ENCODE data around the gene THOC5. TPM values are rescaled to one million over a fixed set of nuclear protein-coding genes. Genes with fewer than 3 reads are reported as not detected.

Gene THOC5
- total and polyA plus RNA-seq, 12 donors, result 13.2 to 42.4 (median 27.7) TPM

GRCh38 chr22:29520851-29521250 is 32.7 kb downstream of the THOC5 start:
- Histone ChIP-seq H3K9me3 (replicated peaks in 1 of 3) (no peaks in the 10 kb centered on the region), H3K4me1 (replicated peaks in 1 of 2) (peaks cover 12 to 19% of the 10 kb centered on the region in 2 donors), H3K27me3 (no peaks in the 10 kb centered on the region), H3K36me3 (replicated peaks in 1 of 2) (peaks cover 0 to 82% of the 10 kb centered on the region in 2 donors), H3K4me3 (no peak overlapping the region), H3K27ac (peak overlapping the region; percentile 34 to 80 (median 53))
- intact Hi-C loops (cut with DNase I), result loop anchor here (10.0 kb wide), 1 partner anchor 126 kb away; no protein-coding TSS in a partner anchor
- 45 to 51% (median 47%) methylated on average over 4 of the region's 4 CpGs for WGBS, 4 donors
- peak; percentile 45 to 75 (median 64) for DNase-seq
- TF ChIP-seq POLR2A (IDR thresholded peaks at IDR 0.05) (peak in 1 of 2 donors; percentile 62), CTCF (IDR thresholded peaks at IDR 0.05) (no peak)

- H3K27me3 ChIP-seq, result no peaks in the 10 kb centered on the region
- H3K9me3 ChIP-seq (replicated peaks in 1 of 3), result no peaks in the 10 kb centered on the region
- 94 to 100% (median 100%) methylated on average over 1 of the region's 1 CpG for WGBS, 4 donors
- intact Hi-C loops (cut with DNase I), result loop anchor here (10.0 kb wide), 1 partner anchor 125 kb away; no protein-coding TSS in a partner anchor
- no peak overlapping the region for H3K4me3 ChIP-seq
- no peak for TF ChIP-seq POLR2A (IDR thresholded peaks at IDR 0.05)
- TF ChIP-seq CTCF (IDR thresholded peaks at IDR 0.05), result no peak
- H3K4me1 ChIP-seq (replicated peaks in 1 of 2), result peaks cover 12 to 19% of the 10 kb centered on the region in 2 donors
- H3K36me3 ChIP-seq (replicated peaks in 1 of 2), result peaks cover 0 to 82% of the 10 kb centered on the region in 2 donors
- H3K27ac ChIP-seq, result peak overlapping the region in 1 of 5 donors; percentile 53
- no peak for DNase-seq
These were observed 33.6 kb downstream of the THOC5 start for GRCh38 chr22:29519996-29520395.

GRCh38 chr22:29518427-29518826 is 35.1 kb downstream of the THOC5 start:
- no peak for DNase-seq
- Histone ChIP-seq H3K4me3 (no peak overlapping the region), H3K9me3 (replicated peaks in 1 of 3) (no peaks in the 10 kb centered on the region), H3K36me3 (replicated peaks in 1 of 2) (peaks cover 0 to 73% of the 10 kb centered on the region in 2 donors), H3K27me3 (no peaks in the 10 kb centered on the region), H3K4me1 (replicated peaks in 1 of 2) (peaks cover 12 to 19% of the 10 kb centered on the region in 2 donors), H3K27ac (peak overlapping the region in 1 of 5 donors; percentile 59)
- intact Hi-C loops (cut with DNase I), result no loop called here
- WGBS, 4 donors, result 92 to 100% (median 97%) methylated on average over 2 to 5 of the region's 5 CpGs
- TF ChIP-seq POLR2A (IDR thresholded peaks at IDR 0.05) (no peak), CTCF (IDR thresholded peaks at IDR 0.05) (no peak)

GRCh38 chr22:29517215-29517908 is 36.2 kb downstream of the THOC5 start:
- intact Hi-C loops (cut with DNase I), result no loop called here
- DNase-seq, result peak; percentile 31 to 73 (median 34)
- Histone ChIP-seq H3K4me3 (no peak overlapping the region), H3K4me1 (replicated peaks in 1 of 2) (peaks cover 12 to 19% of the 10 kb centered on the region in 2 donors), H3K27me3 (no peaks in the 10 kb centered on the region), H3K36me3 (replicated peaks in 1 of 2) (peaks cover 0 to 76% of the 10 kb centered on the region in 2 donors), H3K27ac (peak overlapping the region in 3 of 5 donors; percentile 58 to 59 (median 58)), H3K9me3 (replicated peaks in 1 of 3) (no peaks in the 10 kb centered on the region)
- TF ChIP-seq CTCF (IDR thresholded peaks at IDR 0.05), result no peak
- TF ChIP-seq POLR2A (IDR thresholded peaks at IDR 0.05), result no peak
- WGBS, 4 donors, result 46 to 75% (median 55%) methylated on average over 4 to 5 of the region's 5 CpGs

All from adrenal gland (tissue), 12 donors.